Dendritic cell treated with granulocyte-macrophage colony-stimulating factor and Interleukin-4, amounts not matched to agents 40 ng/mL and 50 ng/mL, for 4 days (primary cell): ENCODE data around the gene NMD3.

ENCODE experiments used
- H3K27ac Mint-ChIP-seq: one replicate; pipeline ENCODE4 v1.8.0; 2022; ENCODE audit warnings: mild to moderate bottlenecking, mixed read lengths
- H3K27me3 Mint-ChIP-seq: one replicate; pipeline ENCODE4 v1.8.0; 2022; ENCODE audit warnings: mild to moderate bottlenecking, mixed read lengths
- H3K36me3 Mint-ChIP-seq: one replicate; pipeline ENCODE4 v1.8.0; 2022; ENCODE audit warnings: low read depth, mixed read lengths
- H3K4me1 Mint-ChIP-seq: one replicate; pipeline ENCODE4 v1.8.0; 2022; ENCODE audit warnings: low read depth, mixed read lengths
- H3K4me3 Mint-ChIP-seq: one replicate; pipeline ENCODE4 v1.8.0; 2022; ENCODE audit warnings: mild to moderate bottlenecking, moderate library complexity, mixed read lengths
- H3K9me3 Mint-ChIP-seq: one replicate; pipeline ENCODE4 v1.8.0; 2022; ENCODE audit warnings: mixed read lengths
- intact Hi-C: fragments of 100-400 bp; cut with micrococcal nuclease; formaldehyde crosslinking; loops from one replicate; pipeline ENCODE4 v1.15.0; 2022

NMD3 gene

DNA sequence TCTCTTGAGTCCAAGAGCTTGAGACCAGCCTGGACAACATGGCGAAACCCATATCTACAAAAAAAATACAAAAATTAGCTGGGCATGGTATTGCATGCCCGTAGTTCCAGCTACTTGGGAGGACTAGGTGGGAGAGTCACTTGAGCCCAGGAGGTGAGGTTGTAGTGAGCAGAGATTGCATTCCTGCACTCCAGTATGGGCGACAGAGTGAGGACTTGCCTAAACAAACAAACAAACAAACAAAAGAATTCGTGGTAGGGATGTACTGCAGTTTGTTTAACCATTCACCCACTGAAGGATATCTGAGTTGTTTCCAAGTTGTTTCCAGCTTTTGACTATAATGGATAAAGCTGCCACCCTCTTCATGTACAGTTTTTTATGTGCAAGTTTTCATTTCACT is 7.5 kb upstream of the NMD3 start:
- H3K36me3 Mint-ChIP-seq: no peaks in the 10 kb centered on the region

GRCh38 chr3:161215185-161215584 is 5.9 kb upstream of the NMD3 start:
- Mint-ChIP-seq H3K36me3 (no peaks in the 10 kb centered on the region), H3K4me1 (peaks cover 13% of the 10 kb centered on the region), H3K9me3 (no peaks in the 10 kb centered on the region), H3K27me3 (peaks cover 2% of the 10 kb centered on the region), H3K27ac (no peak overlapping the region), H3K4me3 (no peak overlapping the region)
- intact Hi-C loops: no loop called here

More for the DNA sequence above, 7.5 kb upstream of the NMD3 start:
- peaks cover 2% of the 10 kb centered on the region for H3K27me3 Mint-ChIP-seq
- intact Hi-C loops: no loop called here
- no peak overlapping the region for H3K27ac Mint-ChIP-seq
- H3K4me1 Mint-ChIP-seq: peaks cover 13% of the 10 kb centered on the region
- H3K9me3 Mint-ChIP-seq: no peaks in the 10 kb centered on the region
- no peak overlapping the region for H3K4me3 Mint-ChIP-seq

- Mint-ChIP-seq H3K27ac (no peak overlapping the region), H3K36me3 (peaks cover 9% of the 10 kb centered on the region), H3K27me3 (peaks cover 2% of the 10 kb centered on the region), H3K9me3 (no peaks in the 10 kb centered on the region), H3K4me1 (peaks cover 9% of the 10 kb centered on the region), H3K4me3 (no peak overlapping the region)
- intact Hi-C loops: no loop called here
Observed at GRCh38 chr3:161217496-161217895, 3.6 kb upstream of the NMD3 start.

GRCh38 chr3:161219495-161219894 is 1.6 kb upstream of the NMD3 start:
- no peak overlapping the region for H3K27ac Mint-ChIP-seq
- peaks cover 14% of the 10 kb centered on the region for H3K4me1 Mint-ChIP-seq
- H3K27me3 Mint-ChIP-seq: peaks cover 2% of the 10 kb centered on the region
- H3K9me3 Mint-ChIP-seq: no peaks in the 10 kb centered on the region
- intact Hi-C loops: no loop called here
- H3K36me3 Mint-ChIP-seq: peaks cover 11% of the 10 kb centered on the region
- H3K4me3 Mint-ChIP-seq: no peak overlapping the region

DNA sequence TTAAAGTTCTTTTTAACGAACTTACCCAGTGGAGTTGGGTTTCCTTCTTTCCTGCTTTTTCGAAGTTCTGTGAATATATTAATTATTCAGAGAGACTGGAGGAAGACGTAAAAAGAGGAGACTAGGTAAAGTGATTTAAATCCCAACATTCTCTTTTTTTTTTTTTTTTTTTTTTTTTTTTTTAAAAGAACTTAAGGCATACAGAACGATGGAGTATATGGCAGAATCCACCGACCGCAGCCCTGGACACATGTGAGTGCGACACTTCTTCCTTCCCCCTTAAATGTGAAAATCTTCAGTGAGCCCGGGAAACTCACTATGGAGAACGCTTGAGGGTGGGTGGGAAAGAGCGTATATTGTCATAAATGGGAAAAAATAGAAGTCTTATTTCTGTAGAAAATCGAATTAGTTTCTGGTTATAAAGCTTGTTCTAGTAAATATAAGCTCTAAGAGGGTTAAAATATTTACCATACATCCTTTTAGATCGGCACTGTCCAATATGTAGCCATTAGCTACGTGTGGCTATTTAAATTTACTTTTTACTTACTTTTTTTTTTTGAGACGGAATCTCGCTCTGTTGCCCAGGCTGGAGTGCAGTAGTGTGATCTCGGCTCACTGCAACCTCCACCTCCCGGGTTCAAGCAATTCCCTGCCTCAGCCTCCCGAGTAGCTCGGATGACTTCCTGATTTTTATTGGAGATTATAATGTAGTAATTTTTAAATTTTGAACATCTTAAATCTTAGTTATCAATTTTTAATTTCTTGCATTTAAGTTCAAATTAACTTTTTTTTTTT is 892 bp downstream of the NMD3 start:
- Mint-ChIP-seq H3K4me1 (peaks cover 12% of the 10 kb centered on the region), H3K4me3 (peak overlapping the region; percentile 86), H3K27ac (peak overlapping the region; percentile 92), H3K36me3 (peaks cover 22% of the 10 kb centered on the region), H3K9me3 (no peaks in the 10 kb centered on the region), H3K27me3 (no peaks in the 10 kb centered on the region)
- intact Hi-C loops: loop anchor here (2.0 to 10.0 kb wide), 7 partner anchors 117 to 820 kb away; partner anchors contain the start of genes B3GALNT1, KPNA4 and PPM1L

- Mint-ChIP-seq H3K4me3 (peak overlapping the region; percentile 86), H3K27me3 (no peaks in the 10 kb centered on the region), H3K4me1 (peaks cover 12% of the 10 kb centered on the region), H3K36me3 (peaks cover 22% of the 10 kb centered on the region), H3K27ac (no peak overlapping the region), H3K9me3 (no peaks in the 10 kb centered on the region)
- intact Hi-C loops: loop anchor here (5.0 to 10.0 kb wide), 6 partner anchors 118 to 820 kb away; partner anchors contain the start of genes B3GALNT1, KPNA4 and PPM1L
Observed at GRCh38 chr3:161222662-161223061, 1.6 kb downstream of the NMD3 start.

DNA sequence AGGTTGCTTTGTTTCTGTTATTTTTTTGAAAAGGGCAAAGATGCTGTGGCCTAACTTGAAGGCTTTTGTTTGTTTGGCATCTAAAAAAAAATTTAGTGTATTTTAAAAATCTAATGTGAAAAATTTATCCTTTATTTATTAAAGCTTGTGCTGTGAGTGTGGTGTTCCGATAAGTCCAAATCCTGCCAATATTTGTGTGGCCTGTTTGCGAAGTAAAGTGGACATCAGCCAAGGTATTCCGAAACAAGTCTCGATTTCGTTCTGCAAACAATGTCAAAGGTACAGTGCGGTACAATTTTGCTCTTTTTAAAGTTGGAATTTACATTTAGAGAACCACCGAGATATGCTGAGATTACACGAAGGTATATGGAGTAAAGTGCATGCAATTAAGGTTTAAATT is 3.7 kb downstream of the NMD3 start:
- peaks cover 12% of the 10 kb centered on the region for H3K4me1 Mint-ChIP-seq
- no peaks in the 10 kb centered on the region for H3K27me3 Mint-ChIP-seq
- H3K4me3 Mint-ChIP-seq: no peak overlapping the region
- intact Hi-C loops: loop anchor here (5.0 to 10.0 kb wide), 6 partner anchors 120 to 822 kb away; partner anchors contain the start of genes B3GALNT1, KPNA4 and PPM1L
- no peak overlapping the region for H3K27ac Mint-ChIP-seq
- peaks cover 22% of the 10 kb centered on the region for H3K36me3 Mint-ChIP-seq
- H3K9me3 Mint-ChIP-seq: no peaks in the 10 kb centered on the region

GRCh38 chr3:161230621-161231171 is 9.6 kb downstream of the NMD3 start:
- H3K36me3 Mint-ChIP-seq: peaks cover 4% of the 10 kb centered on the region
- intact Hi-C loops: loop anchor here (10.0 kb wide), 1 partner anchor 726 kb away; no protein-coding TSS in a partner anchor
- H3K4me3 Mint-ChIP-seq: no peak overlapping the region
- no peaks in the 10 kb centered on the region for H3K4me1 Mint-ChIP-seq
- H3K27me3 Mint-ChIP-seq: no peaks in the 10 kb centered on the region
- no peak overlapping the region for H3K27ac Mint-ChIP-seq
- H3K9me3 Mint-ChIP-seq: no peaks in the 10 kb centered on the region

GRCh38 chr3:161231861-161232260 is 10.8 kb downstream of the NMD3 start:
- Mint-ChIP-seq H3K27me3 (no peaks in the 10 kb centered on the region), H3K9me3 (no peaks in the 10 kb centered on the region), H3K27ac (no peak overlapping the region), H3K4me3 (no peak overlapping the region), H3K4me1 (no peaks in the 10 kb centered on the region), H3K36me3 (peaks cover 15% of the 10 kb centered on the region)
- intact Hi-C loops: loop anchor here (10.0 kb wide), 1 partner anchor 727 kb away; no protein-coding TSS in a partner anchor

GRCh38 chr3:161233557-161233956 is 12.4 kb downstream of the NMD3 start:
- H3K4me1 Mint-ChIP-seq: no peaks in the 10 kb centered on the region
- no peaks in the 10 kb centered on the region for H3K27me3 Mint-ChIP-seq
- no peak overlapping the region for H3K27ac Mint-ChIP-seq
- H3K4me3 Mint-ChIP-seq: no peak overlapping the region
- intact Hi-C loops: loop anchor here (10.0 kb wide), 1 partner anchor 729 kb away; no protein-coding TSS in a partner anchor
- H3K36me3 Mint-ChIP-seq: peaks cover 28% of the 10 kb centered on the region
- H3K9me3 Mint-ChIP-seq: no peaks in the 10 kb centered on the region

DNA sequence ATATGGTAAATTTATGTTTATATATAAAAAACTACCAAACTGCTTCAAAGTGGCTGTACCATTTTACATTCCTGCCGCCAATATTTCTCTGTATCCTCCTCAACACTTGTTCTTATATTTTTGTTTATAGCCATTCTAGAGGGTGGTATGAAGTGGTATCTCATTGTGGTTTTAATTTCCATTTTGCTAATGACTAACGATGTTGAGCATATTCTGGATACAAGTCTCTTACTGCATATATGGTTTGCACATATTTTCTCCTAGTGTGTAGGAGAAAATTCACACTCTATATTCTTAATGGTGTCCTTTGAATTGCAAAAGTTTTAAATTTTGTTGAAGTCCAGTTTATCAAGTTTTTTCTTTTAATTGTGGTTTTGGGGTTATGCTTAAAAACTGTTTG is 15.1 kb downstream of the NMD3 start:
- Mint-ChIP-seq H3K27ac (no peak overlapping the region), H3K36me3 (peaks cover 46% of the 10 kb centered on the region), H3K27me3 (no peaks in the 10 kb centered on the region), H3K4me3 (no peak overlapping the region), H3K9me3 (no peaks in the 10 kb centered on the region), H3K4me1 (no peaks in the 10 kb centered on the region)
- intact Hi-C loops: loop anchor here (10.0 kb wide), 1 partner anchor 731 kb away; no protein-coding TSS in a partner anchor

DNA sequence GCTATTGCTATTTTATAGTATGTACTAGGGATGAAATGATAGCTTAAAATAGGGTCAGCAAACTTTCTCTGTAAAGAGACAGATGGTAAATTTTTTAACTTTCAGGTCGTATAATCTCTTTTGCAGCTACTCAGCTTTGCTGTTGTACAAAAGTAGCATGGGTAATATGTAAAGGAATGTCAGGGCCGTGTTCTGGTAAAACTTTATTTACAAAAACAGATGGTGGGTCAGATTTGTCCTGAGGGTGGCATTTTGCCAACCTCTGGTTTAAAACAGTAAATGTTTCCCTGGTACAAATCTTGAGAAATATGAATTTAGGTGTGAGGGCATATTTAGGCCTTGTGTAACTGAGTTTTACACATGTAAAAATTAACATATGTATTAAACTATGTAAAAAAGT is 18.6 kb downstream of the NMD3 start:
- intact Hi-C loops: loop anchor here (10.0 kb wide), 2 partner anchors 715 to 735 kb away; no protein-coding TSS in a partner anchor
- H3K4me1 Mint-ChIP-seq: peaks cover 4% of the 10 kb centered on the region
- H3K27me3 Mint-ChIP-seq: no peaks in the 10 kb centered on the region
- no peak overlapping the region for H3K4me3 Mint-ChIP-seq
- no peaks in the 10 kb centered on the region for H3K9me3 Mint-ChIP-seq
- H3K36me3 Mint-ChIP-seq: peaks cover 74% of the 10 kb centered on the region
- H3K27ac Mint-ChIP-seq: no peak overlapping the region

DNA sequence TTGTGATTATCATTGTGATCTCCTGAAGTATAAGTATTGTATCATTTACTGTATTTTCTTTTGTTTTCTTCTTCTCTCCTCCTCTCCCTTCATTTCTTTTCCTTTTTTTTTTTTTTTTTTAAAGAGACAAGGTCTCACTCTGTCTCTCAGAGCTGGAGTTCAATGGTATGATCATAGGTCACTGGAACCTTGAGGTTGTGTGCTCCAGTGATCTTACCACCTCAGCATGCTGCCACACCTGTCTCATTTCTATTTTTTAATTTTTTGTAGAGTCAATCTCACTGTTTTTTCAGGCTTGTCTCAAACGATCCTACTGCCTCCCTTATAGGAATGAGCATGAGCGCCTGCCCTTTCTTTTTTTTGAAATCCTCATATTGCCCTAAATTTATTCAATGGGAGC is 23.4 kb downstream of the NMD3 start:
- intact Hi-C loops: loop anchor here (10.0 kb wide), 1 partner anchor 720 kb away; no protein-coding TSS in a partner anchor
- H3K27ac Mint-ChIP-seq: no peak overlapping the region
- H3K36me3 Mint-ChIP-seq: peaks cover 84% of the 10 kb centered on the region
- H3K9me3 Mint-ChIP-seq: no peaks in the 10 kb centered on the region
- no peaks in the 10 kb centered on the region for H3K27me3 Mint-ChIP-seq
- no peak overlapping the region for H3K4me3 Mint-ChIP-seq
- H3K4me1 Mint-ChIP-seq: peaks cover 6% of the 10 kb centered on the region

DNA sequence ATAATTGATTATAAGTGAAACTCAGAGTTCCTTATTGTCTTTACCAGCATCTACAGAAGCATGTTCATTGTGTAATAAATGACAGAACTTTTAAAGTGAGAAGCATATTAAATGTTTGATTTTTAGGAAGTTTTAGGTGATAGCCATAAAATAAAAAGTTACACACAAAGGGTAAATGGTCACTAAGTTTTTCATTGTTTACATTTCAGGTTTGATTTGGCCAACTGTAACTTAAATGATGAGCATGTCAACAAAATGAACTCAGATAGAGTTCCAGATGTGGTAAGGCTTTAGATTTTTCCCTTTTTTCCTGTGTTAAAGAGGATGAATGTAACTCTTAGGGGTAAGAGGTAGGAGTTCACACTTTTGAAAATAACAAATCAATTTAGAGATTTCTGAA is 25.9 kb downstream of the NMD3 start:
- intact Hi-C loops: loop anchor here (10.0 kb wide), 1 partner anchor 722 kb away; no protein-coding TSS in a partner anchor
- Mint-ChIP-seq H3K27me3 (no peaks in the 10 kb centered on the region), H3K36me3 (peaks cover 86% of the 10 kb centered on the region), H3K27ac (no peak overlapping the region), H3K4me1 (peaks cover 6% of the 10 kb centered on the region), H3K9me3 (no peaks in the 10 kb centered on the region), H3K4me3 (no peak overlapping the region)
